H9 (cell line): ENCODE data around the gene COL9A2. TPM values are rescaled to one million over a fixed set of nuclear protein-coding genes. Genes with fewer than 3 reads are reported as not detected.

Source experiments
- DNase-seq: peaks from one replicate; pipeline ENCODE4 v3.0.0-alpha.2; 2017
- H2AFZ ChIP-seq: one replicate; pipeline ENCODE4 v1.6.1; 2013; ENCODE audit warnings: mild to moderate bottlenecking, low read length, control low read depth, moderate library complexity
- H2AK5ac ChIP-seq: 2 replicates; pipeline ENCODE4 v1.6.1; 2013; ENCODE audit warnings: low read length, control low read depth, mixed read lengths; ENCODE audit not compliant: insufficient read length
- H2BK120ac ChIP-seq: one replicate; pipeline ENCODE4 v1.6.1; 2013; ENCODE audit warnings: low read depth, mild to moderate bottlenecking, low read length, control low read depth, inconsistent platforms; ENCODE audit not compliant: poor library complexity, severe bottlenecking
- H2BK12ac ChIP-seq: 2 replicates; pipeline ENCODE4 v1.6.1; 2013; ENCODE audit warnings: low read length, control low read depth, mixed read lengths, low read depth; ENCODE audit not compliant: insufficient read length
- H2BK15ac ChIP-seq: 2 replicates; pipeline ENCODE4 v1.6.1; 2013; ENCODE audit warnings: low read depth, low read length, control low read depth
- H2BK20ac ChIP-seq: one replicate; pipeline ENCODE4 v1.6.1; 2013; ENCODE audit warnings: low read depth, mild to moderate bottlenecking, low read length, control low read depth, inconsistent platforms; ENCODE audit not compliant: poor library complexity, severe bottlenecking
- H2BK5ac ChIP-seq: 2 replicates; pipeline ENCODE4 v1.6.1; 2013; ENCODE audit warnings: low read length, control low read depth, mixed read lengths; ENCODE audit not compliant: insufficient read length
- H3K14ac ChIP-seq: 2 replicates; pipeline ENCODE4 v1.6.1; 2013; ENCODE audit warnings: low read length, control low read depth; ENCODE audit not compliant: insufficient read depth
- H3K18ac ChIP-seq: 2 replicates; pipeline ENCODE4 v1.6.1; 2013; ENCODE audit warnings: low read depth, mild to moderate bottlenecking, mixed read lengths, low read length, control low read depth; ENCODE audit not compliant: insufficient read length
- H3K23ac ChIP-seq: 2 replicates; pipeline ENCODE4 v1.6.1; 2013; ENCODE audit warnings: low read length, control low read depth, mixed read lengths, low read depth; ENCODE audit not compliant: insufficient read length
- H3K23me2 ChIP-seq: 2 replicates; pipeline ENCODE4 v1.6.1; 2013; ENCODE audit warnings: low read depth, mild to moderate bottlenecking, mixed read lengths, low read length, control low read depth; ENCODE audit not compliant: insufficient read length, poor library complexity, severe bottlenecking
- H3K27ac ChIP-seq: 2 replicates; pipeline ENCODE4 v1.5.1; 2013; ENCODE audit warnings: low read length, control low read depth, mixed read lengths, low read depth; ENCODE audit not compliant: insufficient read length
- H3K27me3 ChIP-seq: 2 replicates; pipeline ENCODE4 v1.6.1; 2013; ENCODE audit warnings: low read length, control low read depth, inconsistent platforms; ENCODE audit not compliant: insufficient read depth
- H3K4ac ChIP-seq: 2 replicates; pipeline ENCODE4 v1.6.1; 2013; ENCODE audit warnings: low read depth, mild to moderate bottlenecking, control low read depth, inconsistent platforms, low read length, moderate library complexity
- H3K4me1 ChIP-seq: 2 replicates; pipeline ENCODE4 v1.6.1; 2013; ENCODE audit warnings: low read length, control low read depth, inconsistent platforms; ENCODE audit not compliant: insufficient read depth
- H3K4me2 ChIP-seq: 2 replicates; pipeline ENCODE4 v1.6.1; 2013; ENCODE audit warnings: low read length, control low read depth, mixed read lengths; ENCODE audit not compliant: insufficient read length, insufficient read depth
- H3K56ac ChIP-seq: 2 replicates; pipeline ENCODE4 v1.6.1; 2013; ENCODE audit warnings: low read depth, mild to moderate bottlenecking, mixed read lengths, low read length, control low read depth; ENCODE audit not compliant: insufficient read length
- H3K79me1 ChIP-seq: 2 replicates; pipeline ENCODE4 v1.6.1; 2013; ENCODE audit warnings: low read depth, mild to moderate bottlenecking, moderate library complexity, low read length, control low read depth, inconsistent platforms; ENCODE audit not compliant: insufficient read depth, poor library complexity, severe bottlenecking
- H3K79me2 ChIP-seq: 2 replicates; pipeline ENCODE4 v1.6.1; 2013; ENCODE audit warnings: low read length, control low read depth, inconsistent platforms; ENCODE audit not compliant: insufficient read depth
- H3K9ac ChIP-seq: 2 replicates; pipeline ENCODE4 v1.6.1; 2013; ENCODE audit warnings: low read length, control low read depth, mixed read lengths; ENCODE audit not compliant: insufficient read length; ENCODE audit errors: extremely low read depth
- H3K9me3 ChIP-seq: one replicate; pipeline ENCODE4 v1.6.1; 2013; ENCODE audit warnings: low read depth, low read length, inconsistent platforms; ENCODE audit not compliant: control insufficient read depth
- H3T11ph ChIP-seq: one replicate; pipeline ENCODE4 v1.6.1; 2013; ENCODE audit warnings: mild to moderate bottlenecking, low read length, control low read depth, inconsistent platforms
- H4K20me1 ChIP-seq: one replicate; pipeline ENCODE4 v1.6.1; 2013; ENCODE audit not compliant: control insufficient read depth, insufficient read length, insufficient read depth
- H4K5ac ChIP-seq: 2 replicates; pipeline ENCODE4 v1.6.1; 2013; ENCODE audit warnings: low read depth, mild to moderate bottlenecking, mixed read lengths, low read length, control low read depth; ENCODE audit not compliant: insufficient read length
- H4K8ac ChIP-seq: replicated peaks from 2 replicates; pipeline ENCODE4 v1.6.1; 2013; ENCODE audit warnings: low read length, control low read depth, mixed read lengths, low read depth; ENCODE audit not compliant: insufficient read length
- H4K91ac ChIP-seq: 2 replicates; pipeline ENCODE4 v1.6.1; 2013; ENCODE audit warnings: low read depth, mild to moderate bottlenecking, moderate library complexity, mixed read lengths, low read length, control low read depth; ENCODE audit not compliant: insufficient read length
- H3K27ac Mint-ChIP-seq, 3 experiments: 2 replicates in 2 of 3; 3 replicates in 1 of 3; pipeline ENCODE4 v1.8.0; 2020 to 2021; ENCODE audit warnings: mixed read lengths in 3 of 3, mild to moderate bottlenecking in 1 of 3, moderate library complexity in 1 of 3
- H3K27me3 Mint-ChIP-seq: 2 replicates; pipeline ENCODE4 v1.8.0; 2021; ENCODE audit warnings: low read depth, mild to moderate bottlenecking, moderate library complexity, mixed read lengths
- H3K36me3 Mint-ChIP-seq, 3 experiments: 2 replicates in 2 of 3; 3 replicates in 1 of 3; pipeline ENCODE4 v1.8.0; 2020 to 2021; ENCODE audit warnings: low read depth in 3 of 3, mixed read lengths in 3 of 3; ENCODE audit not compliant: insufficient read depth in 1 of 3
- H3K4me1 Mint-ChIP-seq, 2 experiments: 2 replicates each; pipeline ENCODE4 v1.8.0; 2020; ENCODE audit warnings: mixed read lengths in 2 of 2
- H3K4me3 Mint-ChIP-seq, 2 experiments: 2 replicates in 1 of 2; 3 replicates in 1 of 2; pipeline ENCODE4 v1.8.0; 2020 to 2021; ENCODE audit warnings: mild to moderate bottlenecking in 2 of 2, mixed read lengths in 2 of 2, moderate library complexity in 1 of 2
- H3K9me3 Mint-ChIP-seq, 2 experiments: 2 replicates in 1 of 2; 3 replicates in 1 of 2; pipeline ENCODE4 v1.8.0; 2020; ENCODE audit warnings: mild to moderate bottlenecking in 2 of 2, mixed read lengths in 2 of 2, moderate library complexity in 1 of 2
- WGBS: extraction: QIAGEN DNeasy Blood & Tissue Kit; methylation state at CpG from one replicate; pipeline ENCODE4 v1.1.7; 2013; ENCODE audit warnings: missing lambda C conversion rate, low lambda C conversion rate, mixed read lengths; ENCODE audit not compliant: insufficient read length; ENCODE audit errors: extremely low coverage; 5-methylcytosine and 5-hydroxymethylcytosine counted together
- total RNA-seq: library from RNA; stranded (reverse); gene quantifications from 2 replicates; pipeline ENCODE4 v1.2.1, GENCODE V29; 2021
- TF ChIP-seq, protein P1 (sequence below): fragments of 200-600 bp; sonication (generic); conservative IDR thresholded peaks from 3 replicates; pipeline ENCODE4 v1.8.0; 2021; ENCODE audit warnings: antibody characterized with exemption, mild to moderate bottlenecking

The COL9A2 gene
- total RNA-seq, 1 experiment from 2014 or later, result 4.5 TPM

DNA sequence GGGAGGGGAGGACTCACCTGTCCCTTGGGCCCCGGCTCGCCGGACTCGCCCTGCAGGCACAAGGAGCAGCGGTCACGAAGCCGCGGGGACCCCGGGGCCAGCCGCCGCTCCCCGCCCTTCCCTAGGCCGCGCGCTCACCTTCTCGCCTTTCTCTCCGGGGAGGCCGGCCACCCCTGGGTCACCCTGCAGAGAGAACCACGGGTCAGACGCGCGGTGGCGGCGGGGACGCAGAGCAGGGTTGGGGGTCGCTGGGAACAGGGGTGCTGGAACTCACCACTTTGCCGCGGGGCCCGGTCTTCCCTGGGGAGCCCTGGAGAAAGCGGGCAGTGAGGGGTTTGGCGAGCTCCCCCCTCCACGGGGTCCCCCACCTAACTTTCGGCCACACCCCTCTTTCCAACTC lies 13.3 kb downstream of the COL9A2 start:
- Histone ChIP-seq H2BK5ac (no peak overlapping the region), H3K23ac (no peak overlapping the region), H4K20me1 (no peaks in the 10 kb centered on the region), H3K56ac (no peak overlapping the region), H2BK20ac (no peak overlapping the region), H3K27ac (no peak overlapping the region), H2AFZ (no peak overlapping the region), H3K4me1 (no peaks in the 10 kb centered on the region), H3K27me3 (no peaks in the 10 kb centered on the region), H3K9ac (no peak overlapping the region), H3K23me2 (no peaks in the 10 kb centered on the region), H3K79me1 (no peaks in the 10 kb centered on the region), H2BK15ac (no peak overlapping the region), H2BK12ac (no peak overlapping the region), H4K5ac (no peak overlapping the region), H3T11ph (no peak overlapping the region), H4K8ac (no peak overlapping the region), H3K9me3 (no peaks in the 10 kb centered on the region), H3K79me2 (no peaks in the 10 kb centered on the region), H2BK120ac (no peak overlapping the region), H3K4me2 (no peak overlapping the region), H3K14ac (no peak overlapping the region), H2AK5ac (no peak overlapping the region), H3K4ac (no peak overlapping the region), H4K91ac (no peak overlapping the region), H3K18ac (no peak overlapping the region)
- no peak overlapping the region for H3K4me3 Mint-ChIP-seq
- H3K9me3 Mint-ChIP-seq, result no peaks in the 10 kb centered on the region
- TF ChIP-seq, protein P1, sequence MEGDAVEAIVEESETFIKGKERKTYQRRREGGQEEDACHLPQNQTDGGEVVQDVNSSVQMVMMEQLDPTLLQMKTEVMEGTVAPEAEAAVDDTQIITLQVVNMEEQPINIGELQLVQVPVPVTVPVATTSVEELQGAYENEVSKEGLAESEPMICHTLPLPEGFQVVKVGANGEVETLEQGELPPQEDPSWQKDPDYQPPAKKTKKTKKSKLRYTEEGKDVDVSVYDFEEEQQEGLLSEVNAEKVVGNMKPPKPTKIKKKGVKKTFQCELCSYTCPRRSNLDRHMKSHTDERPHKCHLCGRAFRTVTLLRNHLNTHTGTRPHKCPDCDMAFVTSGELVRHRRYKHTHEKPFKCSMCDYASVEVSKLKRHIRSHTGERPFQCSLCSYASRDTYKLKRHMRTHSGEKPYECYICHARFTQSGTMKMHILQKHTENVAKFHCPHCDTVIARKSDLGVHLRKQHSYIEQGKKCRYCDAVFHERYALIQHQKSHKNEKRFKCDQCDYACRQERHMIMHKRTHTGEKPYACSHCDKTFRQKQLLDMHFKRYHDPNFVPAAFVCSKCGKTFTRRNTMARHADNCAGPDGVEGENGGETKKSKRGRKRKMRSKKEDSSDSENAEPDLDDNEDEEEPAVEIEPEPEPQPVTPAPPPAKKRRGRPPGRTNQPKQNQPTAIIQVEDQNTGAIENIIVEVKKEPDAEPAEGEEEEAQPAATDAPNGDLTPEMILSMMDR, result no peak
- no peaks in the 10 kb centered on the region; the same call in 1 of the 2 replicates for H3K27me3 Mint-ChIP-seq
- WGBS, result no CpG with 5 or more reads among the region's 33 CpGs
- no peak overlapping the region for H3K27ac Mint-ChIP-seq
- H3K36me3 Mint-ChIP-seq, result 0 out of 7 replicates have a peak, but pooled peaks cover 0 to 3% (median 0%) of the 10 kb centered on the region in 3 experiments
- no peak for DNase-seq
- no peaks in the 10 kb centered on the region; a peak in 1 of 4 replicates for H3K4me1 Mint-ChIP-seq
